NCI-H1930 (cell line): ENCODE measurements around the gene TMEM107.

Experiments used
- DNase-seq, 2 experiments: peaks; one replicate each; lab custom pipeline; 2025; lab: John Stamatoyannopoulos, UW

Gene TMEM107

DNA sequence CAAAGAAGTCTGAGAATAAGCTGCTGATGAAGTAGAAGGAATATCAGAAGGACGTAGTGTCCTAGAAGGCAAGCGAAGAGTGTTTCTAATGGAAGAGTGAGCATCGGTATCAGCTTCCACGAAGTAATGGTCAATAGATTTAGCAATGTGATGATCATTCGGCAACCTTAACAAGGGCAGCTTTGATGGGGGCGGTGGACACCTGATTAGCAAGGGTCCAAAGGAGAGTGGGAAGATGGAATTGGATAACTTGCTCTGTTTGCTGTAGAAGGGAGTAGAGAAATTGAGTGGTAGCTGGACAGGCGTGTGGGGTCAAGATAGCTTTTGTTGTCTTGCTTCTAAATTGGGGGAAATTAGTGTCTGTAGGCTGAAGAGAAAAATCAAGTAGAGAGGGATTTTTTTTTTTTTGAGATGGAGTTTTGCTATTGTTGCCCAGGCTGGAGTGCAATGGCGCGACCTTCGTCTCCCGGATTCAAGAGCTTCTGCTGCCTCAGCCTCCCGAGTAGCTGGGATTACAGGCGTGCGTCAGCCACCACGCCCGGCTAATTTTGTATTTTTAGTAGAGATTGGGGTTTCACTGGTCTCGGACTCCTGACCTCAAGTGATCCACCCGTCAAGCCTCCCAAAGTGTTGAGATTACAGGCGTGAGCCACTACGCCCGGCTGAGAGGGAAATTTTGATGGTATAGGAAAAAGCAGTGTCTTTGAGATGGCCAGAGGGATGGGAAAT is 38.4 kb downstream of the TMEM107 start:
- no peak for DNase-seq

DNA sequence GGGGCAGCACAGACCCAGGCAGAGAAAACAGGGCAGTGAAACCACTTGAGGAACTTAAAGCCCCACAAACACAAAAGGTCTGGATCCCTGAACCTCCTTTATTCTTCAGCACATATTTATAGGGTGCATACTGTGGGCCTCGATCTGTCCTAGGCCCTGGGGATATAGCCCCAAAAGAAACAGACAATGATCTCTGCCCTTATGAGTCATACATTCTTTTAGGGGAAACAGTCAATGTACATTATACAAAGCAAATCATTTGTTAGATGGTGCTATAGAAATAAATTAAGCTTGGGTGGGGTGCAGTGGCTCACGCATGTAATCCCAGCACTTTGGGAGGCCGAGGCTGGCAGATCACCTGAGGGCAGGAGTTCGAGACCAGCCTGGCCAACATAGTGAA is 42.2 kb downstream of the TMEM107 start:
- DNase-seq = no peak

DNA sequence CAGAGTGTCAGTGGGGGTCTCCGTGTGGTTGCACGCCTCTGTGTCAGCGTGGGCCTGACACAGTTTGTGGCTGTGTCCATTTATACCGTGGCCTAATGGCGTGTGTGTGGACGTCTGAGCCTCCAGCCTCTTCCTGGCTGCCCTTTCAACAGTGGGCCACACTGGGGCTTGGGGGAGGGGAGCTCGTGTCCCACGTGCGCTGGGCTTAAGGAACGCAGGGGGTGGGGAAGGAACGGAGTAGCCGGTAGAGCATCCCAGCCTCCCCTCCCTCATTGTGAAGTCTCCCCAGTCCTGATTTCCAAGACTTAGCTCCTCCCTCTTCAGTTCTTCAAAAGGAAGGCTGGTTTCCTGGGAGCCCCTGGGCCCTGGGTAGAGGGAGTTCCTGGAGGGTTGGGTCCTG is 42.8 kb downstream of the TMEM107 start:
- no peak for DNase-seq

DNA sequence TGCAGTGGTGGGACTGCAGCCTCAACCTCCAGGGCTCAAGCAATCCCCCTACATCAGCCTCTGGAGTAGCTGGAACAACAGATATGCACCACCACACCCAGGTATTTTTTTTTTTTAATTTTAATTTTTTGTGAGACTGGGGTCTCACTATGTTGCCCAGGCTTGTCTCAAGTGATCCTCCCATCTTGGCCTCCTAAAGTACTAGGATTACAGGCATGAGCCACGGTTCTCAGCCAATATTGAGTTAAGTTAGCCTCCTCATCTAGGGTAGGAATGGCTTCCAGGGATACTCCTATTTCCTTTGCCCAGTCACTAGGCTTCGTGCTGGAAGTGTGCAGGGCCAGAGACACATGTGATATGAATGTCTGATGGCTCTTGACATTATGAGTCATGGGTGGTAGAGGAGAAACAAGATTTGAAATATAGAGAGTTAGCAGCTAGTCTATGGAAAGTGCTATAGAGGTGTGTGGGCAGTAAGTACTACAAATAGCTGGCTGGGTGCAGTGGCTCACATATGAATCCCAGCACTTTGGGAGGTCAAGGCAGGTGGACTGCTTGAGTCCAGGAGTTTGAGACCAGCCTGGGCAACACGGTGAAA is 44.2 kb downstream of the TMEM107 start:
- no peak for DNase-seq

DNA sequence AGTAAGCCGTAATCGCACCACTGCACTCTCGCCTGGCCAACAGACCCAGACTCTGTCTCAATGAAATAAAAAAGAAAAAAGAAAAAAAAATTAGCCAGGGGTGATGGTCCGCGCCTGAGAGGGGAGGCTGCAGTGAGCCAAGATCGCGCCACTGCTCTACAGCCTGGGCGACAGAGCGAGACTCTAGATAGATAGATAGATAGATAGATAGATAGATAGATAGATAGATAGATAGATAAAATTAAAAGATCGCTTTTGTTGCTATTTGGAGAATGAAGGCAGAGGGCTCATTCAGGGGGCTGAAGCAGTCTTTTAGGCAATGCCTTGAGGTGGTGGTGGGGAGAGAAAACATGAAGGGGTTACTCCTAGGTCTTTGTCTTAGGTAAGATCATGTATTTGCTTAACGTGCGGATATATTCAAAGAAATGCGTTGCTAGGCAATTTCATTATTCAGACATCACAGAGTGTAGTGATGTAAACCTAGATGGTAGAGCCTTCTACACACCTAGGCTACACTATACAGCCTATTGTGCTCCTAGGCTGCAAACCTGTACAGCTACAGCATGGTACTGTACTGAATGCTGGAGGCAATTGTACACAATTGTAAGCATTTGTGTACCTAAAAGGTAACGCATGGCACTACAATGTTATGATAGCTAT is 47.9 kb downstream of the TMEM107 start:
- no peak for DNase-seq

DNA sequence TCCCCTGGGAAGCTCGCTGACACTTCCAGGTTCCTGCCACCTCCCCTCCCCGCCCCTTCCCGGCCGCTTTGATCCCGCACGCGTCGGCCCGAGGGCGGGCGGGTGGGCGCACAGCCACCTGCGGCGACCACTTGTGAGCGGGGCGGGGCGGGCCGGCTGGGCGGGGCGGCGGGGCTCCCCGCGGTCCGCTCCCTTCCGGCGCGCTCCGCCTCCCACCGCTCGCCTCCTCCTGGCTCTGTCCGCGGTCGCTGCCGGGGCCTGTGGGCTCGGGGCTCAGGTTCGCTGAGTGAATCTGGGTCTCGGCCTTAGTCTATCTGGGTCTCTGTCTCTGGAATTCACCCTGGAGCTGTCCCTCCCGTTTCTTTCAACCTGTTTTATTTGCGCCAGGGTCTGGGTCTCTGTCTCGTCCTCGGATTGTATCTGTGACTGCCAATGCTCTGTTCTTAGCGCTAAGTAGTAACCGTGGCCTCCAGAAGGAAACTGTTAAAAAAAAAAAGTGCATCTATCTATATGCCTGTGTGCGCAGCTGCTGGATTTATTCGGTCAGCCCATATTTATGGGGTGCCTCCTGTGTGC is 49.6 kb downstream of the TMEM107 start:
- peak; percentile 69 to 75 for DNase-seq

DNA sequence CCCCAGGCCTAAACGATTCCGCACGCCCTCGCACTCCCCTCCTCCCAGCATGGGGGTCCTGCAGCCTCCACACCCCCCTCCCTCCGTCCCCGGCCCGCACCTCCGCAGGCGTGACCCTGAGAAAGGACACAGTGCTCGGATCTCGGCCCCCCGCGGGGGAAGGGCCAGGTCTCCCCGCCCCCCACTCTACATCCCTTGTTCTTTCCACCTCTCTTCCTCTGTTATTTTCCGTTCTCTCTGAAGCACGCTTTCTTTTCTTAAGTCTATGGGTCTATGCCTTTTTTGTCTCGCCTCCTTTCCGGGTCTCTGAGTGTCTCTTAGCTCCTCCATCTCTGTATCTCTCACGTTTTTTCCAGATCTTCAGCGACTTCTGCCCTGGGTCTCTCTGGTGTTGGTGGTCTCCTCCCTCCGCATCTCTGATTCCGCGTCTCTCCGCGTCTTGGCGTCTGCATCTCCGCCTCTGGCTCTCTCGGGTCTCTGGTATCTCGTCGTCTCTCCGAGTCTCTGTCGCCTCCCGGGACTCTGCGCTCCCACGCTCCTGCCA is 50.2 kb downstream of the TMEM107 start:
- DNase-seq = peak in 1 of 2 experiments; percentile 33

DNA sequence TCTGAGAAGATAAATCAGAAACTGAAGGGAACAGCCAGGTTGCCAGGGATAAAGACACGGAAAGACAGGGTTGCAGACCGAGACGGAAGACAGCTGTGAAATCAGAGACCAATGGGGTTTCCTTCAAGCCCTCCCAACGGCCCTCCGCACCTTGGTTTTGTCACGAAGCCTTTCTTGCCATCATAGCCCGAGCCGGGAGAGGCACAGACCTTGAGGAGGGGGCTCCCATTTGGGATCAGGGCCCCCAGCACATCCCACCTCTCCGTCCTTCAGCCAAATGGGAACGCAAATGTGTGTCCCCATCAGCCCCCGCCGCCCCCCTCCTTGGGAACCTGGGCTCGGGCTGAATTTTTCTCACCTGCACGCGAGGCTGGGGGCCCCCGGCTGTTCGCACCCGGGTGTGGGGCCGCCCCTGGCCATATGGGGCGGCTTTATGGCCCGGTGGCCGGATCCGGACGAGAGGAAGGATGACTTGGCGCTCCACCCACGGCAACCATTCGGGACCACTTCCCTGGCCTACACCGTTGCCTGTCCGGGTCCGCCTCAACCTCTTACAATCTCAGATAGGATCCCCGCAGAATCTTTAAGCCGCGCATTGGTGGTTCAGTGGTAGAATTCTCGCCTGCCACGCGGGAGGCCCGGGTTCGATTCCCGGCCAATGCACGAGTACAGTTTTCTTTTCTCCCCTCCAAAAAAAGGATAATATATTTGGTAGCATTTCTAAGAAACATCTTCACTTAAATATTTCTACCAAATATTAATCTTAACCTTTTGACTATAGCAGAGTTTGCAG is 50.8 kb downstream of the TMEM107 start:
- peak; percentile 57 to 81 for DNase-seq

DNA sequence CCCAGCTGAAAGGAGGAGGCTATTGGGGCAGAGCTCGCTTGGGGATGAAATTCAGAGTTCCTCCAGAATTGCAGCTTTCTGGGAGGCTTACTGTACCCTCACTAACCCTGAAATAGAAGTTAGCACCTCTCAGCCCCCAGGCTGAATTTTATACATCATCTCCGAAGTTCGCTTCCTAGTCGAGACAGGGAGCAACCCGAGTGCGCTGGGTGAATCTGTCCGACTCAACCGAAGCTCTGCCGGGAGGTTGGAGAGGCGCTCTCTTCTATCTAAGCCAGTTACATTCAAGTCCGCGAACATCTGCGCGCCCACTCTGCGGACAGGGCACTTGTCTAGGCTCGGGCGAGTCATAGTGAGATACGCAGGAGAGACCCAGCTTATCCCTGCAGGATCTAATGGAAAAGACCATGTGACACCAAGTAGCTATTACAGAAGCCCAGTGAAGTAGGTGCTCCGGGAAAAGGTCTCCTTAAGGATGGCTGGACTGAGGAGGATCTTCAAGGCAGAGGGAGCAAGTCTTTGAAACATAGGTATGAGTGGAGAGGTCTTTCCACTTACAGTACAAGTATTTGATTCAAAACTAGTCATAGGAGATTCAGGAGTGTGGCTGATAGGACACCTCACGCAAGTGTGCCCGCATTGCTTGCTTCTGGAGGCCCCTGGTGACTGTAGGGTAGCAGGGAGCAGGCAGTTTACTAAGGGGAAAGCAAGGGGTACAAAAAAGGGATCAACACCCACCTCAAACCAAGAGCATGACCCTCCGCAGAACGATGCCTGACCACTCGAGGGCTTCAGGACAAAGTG is 51.6 kb downstream of the TMEM107 start:
- DNase-seq = no peak

DNA sequence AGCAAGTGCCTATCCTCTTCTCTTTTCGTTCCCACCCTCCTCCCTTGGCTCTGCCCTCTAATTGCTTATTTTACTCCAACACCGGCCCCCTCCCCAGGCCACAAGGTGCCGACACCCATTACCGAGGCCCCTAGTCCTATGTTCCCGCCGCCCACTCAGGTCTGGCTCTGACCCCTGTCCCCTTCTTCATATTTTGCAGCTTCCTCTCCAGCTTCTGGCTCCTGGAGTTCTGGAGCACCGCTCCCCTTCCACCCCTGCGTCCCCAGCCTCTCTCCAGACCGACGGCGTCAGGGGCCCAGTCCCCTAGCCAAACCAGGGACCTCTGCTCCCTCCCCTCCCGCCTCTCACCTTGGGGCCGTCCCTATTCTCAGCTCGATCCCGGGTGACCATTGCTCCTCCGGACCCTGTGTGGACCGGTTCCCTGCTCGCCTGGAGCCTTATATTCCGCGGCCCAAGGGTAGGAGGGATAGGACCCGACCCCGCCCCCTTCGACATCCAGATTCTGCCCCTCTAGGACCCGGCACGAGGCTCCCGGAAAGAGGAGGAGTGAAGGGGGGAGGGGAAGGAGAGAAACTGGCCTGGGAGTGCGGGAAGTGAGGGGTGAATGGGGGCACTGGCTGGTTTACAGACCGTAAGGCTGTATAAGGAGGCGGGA is 52.4 kb downstream of the TMEM107 start, which contains the start of gene HES7:
Gene HES7, minus strand, starts transcription at position 412 of the 655 bp plus-strand sequence. Its CDS starts 22 bp downstream, at position 390.
- peak in 1 of 2 experiments; percentile 31 for DNase-seq

DNA sequence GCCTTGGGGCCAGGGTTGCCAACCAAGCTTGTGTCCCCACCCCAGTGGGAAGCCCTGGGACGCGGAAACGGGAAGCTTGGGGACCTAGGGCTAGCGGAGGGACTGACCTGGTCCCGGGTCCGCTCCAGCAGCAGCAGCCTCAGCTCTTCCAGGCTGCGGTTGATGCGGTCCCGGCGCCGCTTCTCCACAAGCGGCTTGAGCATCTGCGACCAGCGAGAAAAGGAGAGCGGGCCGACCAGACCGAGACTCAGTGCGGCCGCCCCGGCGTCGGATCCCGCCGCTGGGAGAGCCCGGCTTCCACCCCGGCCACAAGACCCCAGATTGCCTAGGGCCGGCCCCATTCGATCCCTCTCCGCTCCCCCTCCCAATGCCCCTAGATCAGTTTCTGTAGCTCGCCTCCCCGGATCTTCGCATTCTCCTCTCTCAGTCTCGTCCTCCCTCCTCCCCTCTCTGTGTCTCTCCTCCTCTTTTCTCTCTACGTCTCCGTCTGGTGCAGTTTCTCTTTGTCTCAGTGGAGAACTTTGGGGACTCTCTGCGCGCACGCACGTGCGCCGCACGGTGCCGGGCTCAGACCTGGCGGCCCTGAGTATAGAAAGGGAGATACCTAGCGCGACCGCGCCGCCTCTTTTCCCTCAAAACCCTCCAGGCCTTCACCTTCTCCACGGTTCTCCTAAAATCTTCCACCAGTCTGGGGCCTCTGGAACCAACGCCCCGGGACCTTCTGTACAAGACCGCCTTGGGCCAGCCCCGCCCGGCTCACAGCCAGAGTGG is 53.1 kb downstream of the TMEM107 start:
- no peak for DNase-seq
